Measurements from ENCODE around the gene FOXB1. TPM values are rescaled to one million over a fixed set of nuclear protein-coding genes. Genes with fewer than 3 reads are reported as not detected.

Gene FOXB1
- total RNA-seq, 1 experiment from 2014 or later: 0.64 TPM

DNA sequence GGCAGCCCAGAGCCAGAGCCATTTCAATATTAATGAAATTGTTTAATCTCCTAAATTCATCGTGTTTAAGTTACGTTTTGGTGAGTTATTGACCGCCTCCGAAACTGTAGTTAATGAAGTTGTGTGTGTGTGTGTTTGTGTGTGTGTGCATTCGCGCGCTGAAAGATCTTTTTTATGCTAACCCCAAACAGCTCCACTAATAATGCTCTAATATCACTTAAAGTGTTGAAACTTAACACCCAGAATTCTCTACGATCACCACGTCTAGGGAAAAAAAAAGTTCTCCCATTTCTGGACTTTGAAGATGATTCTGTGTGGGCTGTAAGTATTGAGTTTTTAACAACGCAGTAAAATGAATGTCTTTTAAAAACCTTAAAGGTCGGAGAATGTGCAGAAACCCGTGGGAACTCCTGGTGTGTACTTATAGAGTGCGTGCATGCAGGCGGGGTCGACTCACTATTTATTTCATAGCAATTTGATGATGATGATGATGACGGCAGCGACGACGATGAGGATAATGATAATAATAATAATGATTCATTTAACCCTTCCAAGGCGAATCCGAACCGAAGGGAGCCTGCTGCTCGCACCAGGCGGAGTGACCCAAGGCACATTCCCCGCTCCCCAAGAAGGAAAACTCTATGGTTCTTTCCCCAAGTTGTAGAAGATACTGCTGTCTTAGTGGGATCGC, 1.4 kb upstream of the FOXB1 start:
- no TSS peak for BruUV-seq (replicated peaks)
- no peak for DNase-seq (ENCODE audit: low read depth, low spot score)
- intact Hi-C loops (cut with micrococcal nuclease; ENCODE audit: unreplicated experiment) (loop anchor here (10.0 kb wide), 1 partner anchor 112 kb away; no protein-coding TSS in a partner anchor), in situ Hi-C loops (cut with HindIII; ENCODE audit: low pct_unique_long_range_greater_than_20kb, low sequenced_read_pairs) (no loop called here)
- H3K4me1 ChIP-seq (ENCODE audit: control insufficient read depth, insufficient read depth, low read length): peaks cover 16% of the 10 kb centered on the region
- ChIA-PET POLR2A (no interaction called here), CTCF (no interaction called here)
- no peaks in the 10 kb centered on the region for H3K9me3 ChIP-seq (ENCODE audit: control insufficient read depth, insufficient read depth, low read depth, low read length)
- ATAC-seq: no peak
- H3K36me3 ChIP-seq (ENCODE audit: control insufficient read depth, insufficient read depth, low read length): no peaks in the 10 kb centered on the region; the same call in 1 of the 2 replicates
- TF ChIP-seq, protein P1, sequence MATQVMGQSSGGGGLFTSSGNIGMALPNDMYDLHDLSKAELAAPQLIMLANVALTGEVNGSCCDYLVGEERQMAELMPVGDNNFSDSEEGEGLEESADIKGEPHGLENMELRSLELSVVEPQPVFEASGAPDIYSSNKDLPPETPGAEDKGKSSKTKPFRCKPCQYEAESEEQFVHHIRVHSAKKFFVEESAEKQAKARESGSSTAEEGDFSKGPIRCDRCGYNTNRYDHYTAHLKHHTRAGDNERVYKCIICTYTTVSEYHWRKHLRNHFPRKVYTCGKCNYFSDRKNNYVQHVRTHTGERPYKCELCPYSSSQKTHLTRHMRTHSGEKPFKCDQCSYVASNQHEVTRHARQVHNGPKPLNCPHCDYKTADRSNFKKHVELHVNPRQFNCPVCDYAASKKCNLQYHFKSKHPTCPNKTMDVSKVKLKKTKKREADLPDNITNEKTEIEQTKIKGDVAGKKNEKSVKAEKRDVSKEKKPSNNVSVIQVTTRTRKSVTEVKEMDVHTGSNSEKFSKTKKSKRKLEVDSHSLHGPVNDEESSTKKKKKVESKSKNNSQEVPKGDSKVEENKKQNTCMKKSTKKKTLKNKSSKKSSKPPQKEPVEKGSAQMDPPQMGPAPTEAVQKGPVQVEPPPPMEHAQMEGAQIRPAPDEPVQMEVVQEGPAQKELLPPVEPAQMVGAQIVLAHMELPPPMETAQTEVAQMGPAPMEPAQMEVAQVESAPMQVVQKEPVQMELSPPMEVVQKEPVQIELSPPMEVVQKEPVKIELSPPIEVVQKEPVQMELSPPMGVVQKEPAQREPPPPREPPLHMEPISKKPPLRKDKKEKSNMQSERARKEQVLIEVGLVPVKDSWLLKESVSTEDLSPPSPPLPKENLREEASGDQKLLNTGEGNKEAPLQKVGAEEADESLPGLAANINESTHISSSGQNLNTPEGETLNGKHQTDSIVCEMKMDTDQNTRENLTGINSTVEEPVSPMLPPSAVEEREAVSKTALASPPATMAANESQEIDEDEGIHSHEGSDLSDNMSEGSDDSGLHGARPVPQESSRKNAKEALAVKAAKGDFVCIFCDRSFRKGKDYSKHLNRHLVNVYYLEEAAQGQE (IDR thresholded peaks at IDR 0.05; ENCODE audit: insufficient read depth in 1 of 2, low read depth in 2 of 2, low read length in 1 of 2): no peak
- TF ChIP-seq SIN3A (IDR thresholded peaks at IDR 0.05; ENCODE audit: borderline replicate concordance, insufficient read depth, low read depth, low read length) (no peak), TCF7L2 (IDR thresholded peaks at IDR 0.05; ENCODE audit: low read depth, low read length) (no peak), POLR2AphosphoS5 (IDR thresholded peaks at IDR 0.05; ENCODE audit: low read depth, low read length) (no peak)
- TF ChIP-seq, protein P2, sequence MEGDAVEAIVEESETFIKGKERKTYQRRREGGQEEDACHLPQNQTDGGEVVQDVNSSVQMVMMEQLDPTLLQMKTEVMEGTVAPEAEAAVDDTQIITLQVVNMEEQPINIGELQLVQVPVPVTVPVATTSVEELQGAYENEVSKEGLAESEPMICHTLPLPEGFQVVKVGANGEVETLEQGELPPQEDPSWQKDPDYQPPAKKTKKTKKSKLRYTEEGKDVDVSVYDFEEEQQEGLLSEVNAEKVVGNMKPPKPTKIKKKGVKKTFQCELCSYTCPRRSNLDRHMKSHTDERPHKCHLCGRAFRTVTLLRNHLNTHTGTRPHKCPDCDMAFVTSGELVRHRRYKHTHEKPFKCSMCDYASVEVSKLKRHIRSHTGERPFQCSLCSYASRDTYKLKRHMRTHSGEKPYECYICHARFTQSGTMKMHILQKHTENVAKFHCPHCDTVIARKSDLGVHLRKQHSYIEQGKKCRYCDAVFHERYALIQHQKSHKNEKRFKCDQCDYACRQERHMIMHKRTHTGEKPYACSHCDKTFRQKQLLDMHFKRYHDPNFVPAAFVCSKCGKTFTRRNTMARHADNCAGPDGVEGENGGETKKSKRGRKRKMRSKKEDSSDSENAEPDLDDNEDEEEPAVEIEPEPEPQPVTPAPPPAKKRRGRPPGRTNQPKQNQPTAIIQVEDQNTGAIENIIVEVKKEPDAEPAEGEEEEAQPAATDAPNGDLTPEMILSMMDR (IDR thresholded peaks at IDR 0.05): no peak
- peaks cover 57% of the 10 kb centered on the region for H3K27me3 ChIP-seq (ENCODE audit: control insufficient read depth, insufficient read depth, low read length)
- no peak overlapping the region for H3K4me3 ChIP-seq (ENCODE audit: low read depth in 2 of 2, low read length in 2 of 2)
- no peak overlapping the region for H3K27ac ChIP-seq (ENCODE audit: low read length)

DNA sequence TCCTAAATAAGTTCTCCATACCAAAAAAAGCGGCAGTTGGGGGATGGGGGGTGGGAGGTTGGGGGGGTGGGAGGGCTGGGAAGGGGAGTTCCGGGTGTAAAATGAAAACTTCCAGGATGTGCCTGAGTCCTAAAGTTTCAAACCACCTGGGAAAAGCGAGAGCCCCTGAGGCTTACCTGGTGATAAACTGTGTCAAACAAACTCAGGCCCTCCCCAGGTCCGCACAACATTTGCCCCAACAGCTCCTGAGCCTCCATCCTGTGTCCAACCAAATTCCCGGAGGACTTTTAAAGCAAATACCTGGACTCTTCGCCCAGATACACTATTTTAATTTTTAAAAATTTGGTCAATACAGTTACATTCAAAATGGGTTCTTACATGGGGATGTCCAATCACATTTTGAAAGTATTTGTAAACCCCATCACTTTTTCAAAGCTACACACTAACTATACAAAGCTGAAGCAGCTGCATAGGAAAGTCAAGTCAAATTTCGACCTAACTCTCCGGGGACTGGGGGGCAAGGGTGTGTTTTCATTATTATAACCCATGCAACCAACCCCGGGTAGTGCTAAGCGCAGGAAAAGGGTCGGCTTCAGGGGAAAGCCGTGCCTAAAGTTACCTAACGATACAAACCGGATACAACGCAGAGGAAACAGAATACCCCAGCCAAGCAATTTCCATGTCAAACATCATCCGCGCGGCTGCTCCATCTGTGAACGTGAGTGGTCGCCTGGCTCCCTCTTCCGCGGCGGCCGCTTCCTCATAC, 685 bp upstream of the FOXB1 start:
- no peak for ATAC-seq
- Histone ChIP-seq H3K4me3 (ENCODE audit: low read depth in 2 of 2, low read length in 2 of 2) (peak overlapping the region; percentile 51 to 78), H3K9me3 (ENCODE audit: control insufficient read depth, insufficient read depth, low read depth, low read length) (no peaks in the 10 kb centered on the region), H3K4me1 (ENCODE audit: control insufficient read depth, insufficient read depth, low read length) (peaks cover 16% of the 10 kb centered on the region), H3K27me3 (ENCODE audit: control insufficient read depth, insufficient read depth, low read length) (peaks cover 56% of the 10 kb centered on the region), H3K36me3 (ENCODE audit: control insufficient read depth, insufficient read depth, low read length) (no peaks in the 10 kb centered on the region; the same call in 1 of the 2 replicates), H3K27ac (ENCODE audit: low read length) (no peak overlapping the region)
- TF ChIP-seq, protein P1 (IDR thresholded peaks at IDR 0.05; ENCODE audit: insufficient read depth in 1 of 2, low read depth in 2 of 2, low read length in 1 of 2): no peak
- TF ChIP-seq, protein P2 (IDR thresholded peaks at IDR 0.05): no peak
- no TSS peak for BruUV-seq (replicated peaks)
- DNase-seq (ENCODE audit: low read depth, low spot score): no peak
- intact Hi-C loops (cut with micrococcal nuclease; ENCODE audit: unreplicated experiment): loop anchor here (10.0 kb wide), 1 partner anchor 111 kb away; no protein-coding TSS in a partner anchor
- ChIA-PET POLR2A (no interaction called here), CTCF (interaction anchor here (0.6 kb wide), 3 partner anchors 9 to 411 kb away, joined by 3 to 11 read pairs (median 4); no protein-coding TSS in a partner anchor)
- in situ Hi-C loops (cut with HindIII; ENCODE audit: low pct_unique_long_range_greater_than_20kb, low sequenced_read_pairs): no loop called here

Measured in Panc1 (cell line).